Left renal pelvis (tissue), 4 donors: ENCODE results near the gene APMAP. TPM values are rescaled to one million over a fixed set of nuclear protein-coding genes. Genes with fewer than 3 reads are reported as not detected.
"Not testable (repeated sequence)": the region's sequence is repeated elsewhere in the genome, so short reads cannot be mapped to it uniquely, and the experiment has no call there.

ENCODE experiments used
- DNase-seq, 4 donors: peaks; one replicate each; pipeline ENCODE4 v3.0.0-alpha.2; 2013; ENCODE audit warnings: low read depth in 4 of 4, low spot score in 3 of 4
- polyA plus RNA-seq, 4 donors: library from polyadenylated mRNA; unstranded; fragments of 120-200 nt; gene quantifications; one replicate each; pipeline ENCODE4 v1.2.1, GENCODE V29; 2013; ENCODE audit not compliant: insufficient read length in 4 of 4

Gene APMAP
- polyA plus RNA-seq, 4 donors: 89.4 to 108 (median 97.1) TPM

GRCh38 chr20:25008388-25009217, 16.1 kb upstream of the APMAP start:
- no peak for DNase-seq

- DNase-seq: no peak
Measured at GRCh38 chr20:25007491-25008305, 15.1 kb upstream of the APMAP start.

- no peak for DNase-seq
Measured at GRCh38 chr20:25006431-25007167, 14.0 kb upstream of the APMAP start.

GRCh38 chr20:25005661-25006060, 13.1 kb upstream of the APMAP start:
- DNase-seq: no peak

- no peak for DNase-seq
Measured at GRCh38 chr20:25005220-25005619, 12.7 kb upstream of the APMAP start.

GRCh38 chr20:25003002-25003401, 10.5 kb upstream of the APMAP start:
- DNase-seq: no peak

GRCh38 chr20:25001323-25001722, 8.8 kb upstream of the APMAP start:
- not testable (repeated sequence) for DNase-seq

- DNase-seq: no peak
Measured at GRCh38 chr20:25000268-25000801, 7.8 kb upstream of the APMAP start.

- DNase-seq: no peak
Measured at GRCh38 chr20:24999568-24999967, 7.0 kb upstream of the APMAP start.

GRCh38 chr20:24998631-24999445, 6.3 kb upstream of the APMAP start:
- no peak for DNase-seq

GRCh38 chr20:24998121-24998520, 5.6 kb upstream of the APMAP start:
- no peak for DNase-seq

- DNase-seq: no peak
Measured at GRCh38 chr20:24996449-24997377, 4.2 kb upstream of the APMAP start.

GRCh38 chr20:24995741-24996448, 3.3 kb upstream of the APMAP start:
- DNase-seq: no peak

GRCh38 chr20:24994470-24995368, 2.2 kb upstream of the APMAP start:
- peak in 1 of 4 donors; percentile 56 for DNase-seq

- DNase-seq: no peak
Measured at GRCh38 chr20:24994186-24994465, 1.6 kb upstream of the APMAP start.

- no peak for DNase-seq
Measured at GRCh38 chr20:24993337-24994185, 1.0 kb upstream of the APMAP start.
